Keratinocyte (primary cell): ENCODE measurements around the gene MAPKAPK5. TPM values are rescaled to one million over a fixed set of nuclear protein-coding genes. Genes with fewer than 3 reads are reported as not detected.

ENCODE experiments used
- DNase-seq: peaks from one replicate; pipeline ENCODE4 v3.0.0-alpha.2; 2011; ENCODE audit warnings: low read depth, missing footprints, low spot score
- FAIRE-seq: peaks from 2 replicates; lab custom pipeline; 2011; peaks lifted over from hg19 to GRCh38; lab: Jason Lieb, UNC
- H2AFZ ChIP-seq: 2 replicates; pipeline ENCODE4 v1.6.0; 2012; ENCODE audit warnings: low read length, control low read depth, inconsistent platforms; ENCODE audit not compliant: control insufficient read depth
- H3K27ac ChIP-seq: 2 replicates; pipeline ENCODE4 v1.5.1; 2011; ENCODE audit warnings: low read length; ENCODE audit not compliant: control insufficient read depth, insufficient read depth
- H3K27me3 ChIP-seq: 3 replicates; pipeline ENCODE4 v1.6.0; 2011; ENCODE audit warnings: low read length; ENCODE audit not compliant: control insufficient read depth, insufficient read depth; ENCODE audit errors: extremely low read depth
- H3K36me3 ChIP-seq, 2 experiments: 2 replicates in 1 of 2; 3 replicates in 1 of 2; pipeline ENCODE4 v1.5.1; 2011; ENCODE audit warnings: low read length in 2 of 2, mild to moderate bottlenecking in 1 of 2; ENCODE audit not compliant: control insufficient read depth in 2 of 2, insufficient read depth in 2 of 2; ENCODE audit errors: extremely low read depth in 1 of 2
- H3K4me1 ChIP-seq: 3 replicates; pipeline ENCODE4 v1.5.1; 2011; ENCODE audit warnings: low read length; ENCODE audit not compliant: control insufficient read depth, insufficient read depth; ENCODE audit errors: extremely low read depth
- H3K4me2 ChIP-seq: 3 replicates; pipeline ENCODE4 v1.6.0; 2011; ENCODE audit warnings: low read depth, low read length; ENCODE audit not compliant: control insufficient read depth, insufficient read depth; ENCODE audit errors: extremely low read depth
- H3K4me3 ChIP-seq, 3 experiments: fragments of 200-600 bp in 1 of 3; sonication (generic) in 1 of 3; 2 replicates in 2 of 3; 3 replicates in 1 of 3; pipeline ENCODE4 v1.5.1; 2011 to 2016; ENCODE audit warnings: low read length in 3 of 3, mild to moderate bottlenecking in 3 of 3, control low read depth in 2 of 3, inconsistent platforms in 1 of 3, low read depth in 1 of 3, mixed read lengths in 1 of 3, mixed run types in 1 of 3, moderate library complexity in 1 of 3; ENCODE audit not compliant: control insufficient read depth in 2 of 3, insufficient read depth in 2 of 3; ENCODE audit errors: extremely low read depth in 1 of 3
- H3K79me2 ChIP-seq: 2 replicates; pipeline ENCODE4 v1.6.0; 2012; ENCODE audit warnings: low read length; ENCODE audit not compliant: control insufficient read depth, insufficient read depth
- H3K9ac ChIP-seq: 3 replicates; pipeline ENCODE4 v1.6.0; 2011; ENCODE audit warnings: low read length; ENCODE audit not compliant: control insufficient read depth, insufficient read depth; ENCODE audit errors: extremely low read depth
- H3K9me1 ChIP-seq: 3 replicates; pipeline ENCODE4 v1.6.0; 2011; ENCODE audit warnings: low read length; ENCODE audit not compliant: control insufficient read depth, insufficient read depth; ENCODE audit errors: extremely low read depth
- H3K9me3 ChIP-seq: 2 replicates; pipeline ENCODE4 v1.5.1; 2012; ENCODE audit warnings: low read depth, low read length; ENCODE audit not compliant: control insufficient read depth
- H4K20me1 ChIP-seq: 3 replicates; pipeline ENCODE4 v1.6.0; 2011; ENCODE audit warnings: low read length; ENCODE audit not compliant: control insufficient read depth, insufficient read depth; ENCODE audit errors: extremely low read depth
- EZH2 ChIP-seq: IDR thresholded peaks from one replicate; pipeline ENCODE4 v1.6.1; 2012; ENCODE audit warnings: inconsistent platforms, mild to moderate bottlenecking, low read length, moderate library complexity
- dilution Hi-C: fragments of 300-500 bp; cut with MboI; formaldehyde crosslinking; loops from one replicate; pipeline ENCODE4 v1.7.0; 2020; ENCODE audit warnings: low sequenced_read_pairs; ENCODE audit not compliant: extremely low pct_ligation_motif_present
- polyA plus RNA-seq, 5 experiments: library from polyadenylated mRNA; depleted of rRNA in 3 of 5; stranded (reverse) in 3 of 5; stranded (forward) in 1 of 5; unstranded in 1 of 5; fragments of >200 nt; gene quantifications; 1 replicate in 1 of 5; 2 replicates in 3 of 5; 3 replicates in 1 of 5; pipeline versions ENCODE4 v1.2.1 to v1.2.3, GENCODE V29; 2011 to 2012; ENCODE audit warnings: missing spikeins in 2 of 5, low read depth in 1 of 5, low replicate concordance in 1 of 5
- TF ChIP-seq, protein P1 (sequence below), 3 experiments: IDR thresholded peaks in 1 of 3; conservative IDR thresholded peaks in 1 of 3; optimal IDR thresholded peaks in 1 of 3; 2 replicates in 2 of 3; 3 replicates in 1 of 3; pipeline versions ENCODE3 to v1.5.1; 2011; ENCODE audit warnings: low read length in 3 of 3, mild to moderate bottlenecking in 3 of 3, moderate library complexity in 2 of 3, control low read depth in 1 of 3, inconsistent platforms in 1 of 3; ENCODE audit not compliant: insufficient read depth in 2 of 3; ENCODE audit errors: extremely low read depth in 1 of 3

MAPKAPK5 gene
- polyA plus RNA-seq, 1 donor (not counting 4 experiments of a cell fraction or from before 2014, with no cell fraction given) = 39.1 TPM

DNA sequence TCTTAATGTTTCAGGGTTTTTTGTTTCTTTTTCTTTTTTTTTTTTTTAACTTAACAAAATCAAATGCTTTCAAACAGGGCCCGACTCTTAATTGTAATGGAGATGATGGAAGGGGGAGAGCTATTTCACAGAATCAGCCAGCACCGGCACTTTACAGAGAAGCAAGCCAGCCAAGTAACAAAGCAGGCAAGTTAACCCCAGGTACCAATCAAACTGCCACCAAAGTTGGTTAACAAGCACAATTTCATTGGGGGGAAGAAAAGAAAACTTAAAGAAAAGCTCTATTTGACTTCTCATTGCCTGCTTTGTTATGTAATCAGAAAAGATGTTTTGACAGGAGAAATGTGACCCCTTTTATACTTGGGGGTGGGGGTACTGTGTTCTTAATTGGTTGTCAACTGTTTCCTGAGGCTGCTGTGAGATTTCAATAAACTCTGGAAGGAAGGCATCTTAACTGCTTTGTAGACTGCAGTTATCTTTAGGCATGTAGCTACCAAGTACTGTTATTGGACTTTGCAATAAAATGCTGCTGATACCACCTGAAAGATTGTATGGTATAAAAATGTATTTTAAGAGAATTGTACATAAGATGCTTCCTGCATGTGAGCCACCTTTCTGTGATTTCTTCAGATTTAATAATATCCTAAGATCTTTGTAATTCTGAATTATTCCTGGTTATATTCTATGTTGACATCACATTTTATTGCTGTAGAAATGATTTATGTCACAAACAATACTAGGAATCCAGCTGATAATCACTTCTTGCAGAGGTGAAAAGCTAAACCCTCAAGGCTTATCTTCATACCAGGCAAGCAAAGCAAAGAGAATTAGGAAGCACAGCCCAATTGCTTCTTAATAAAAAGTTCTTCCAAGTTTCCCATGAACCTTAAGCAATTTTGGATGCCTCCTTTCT lies 26.9 kb downstream of the MAPKAPK5 start:
- Histone ChIP-seq H3K27ac (no peak overlapping the region), H3K79me2 (peaks cover 10% of the 10 kb centered on the region), H3K4me1 (no peaks in the 10 kb centered on the region), H3K4me2 (no peak overlapping the region), H3K4me3 (no peak overlapping the region), H3K27me3 (no peaks in the 10 kb centered on the region), H3K9me3 (no peaks in the 10 kb centered on the region), H2AFZ (no peak overlapping the region), H4K20me1 (peaks cover 2% of the 10 kb centered on the region), H3K36me3 (peaks cover 30 to 31% of the 10 kb centered on the region in 2 experiments), H3K9ac (no peak overlapping the region), H3K9me1 (peaks cover 2% of the 10 kb centered on the region)
- no peak for TF ChIP-seq EZH2
- TF ChIP-seq, protein P1, sequence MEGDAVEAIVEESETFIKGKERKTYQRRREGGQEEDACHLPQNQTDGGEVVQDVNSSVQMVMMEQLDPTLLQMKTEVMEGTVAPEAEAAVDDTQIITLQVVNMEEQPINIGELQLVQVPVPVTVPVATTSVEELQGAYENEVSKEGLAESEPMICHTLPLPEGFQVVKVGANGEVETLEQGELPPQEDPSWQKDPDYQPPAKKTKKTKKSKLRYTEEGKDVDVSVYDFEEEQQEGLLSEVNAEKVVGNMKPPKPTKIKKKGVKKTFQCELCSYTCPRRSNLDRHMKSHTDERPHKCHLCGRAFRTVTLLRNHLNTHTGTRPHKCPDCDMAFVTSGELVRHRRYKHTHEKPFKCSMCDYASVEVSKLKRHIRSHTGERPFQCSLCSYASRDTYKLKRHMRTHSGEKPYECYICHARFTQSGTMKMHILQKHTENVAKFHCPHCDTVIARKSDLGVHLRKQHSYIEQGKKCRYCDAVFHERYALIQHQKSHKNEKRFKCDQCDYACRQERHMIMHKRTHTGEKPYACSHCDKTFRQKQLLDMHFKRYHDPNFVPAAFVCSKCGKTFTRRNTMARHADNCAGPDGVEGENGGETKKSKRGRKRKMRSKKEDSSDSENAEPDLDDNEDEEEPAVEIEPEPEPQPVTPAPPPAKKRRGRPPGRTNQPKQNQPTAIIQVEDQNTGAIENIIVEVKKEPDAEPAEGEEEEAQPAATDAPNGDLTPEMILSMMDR (optimal IDR thresholded peaks at IDR 0.05 in 1 of 3, IDR thresholded peaks at IDR 0.05 in 1 of 3, conservative IDR thresholded peaks at IDR 0.05 in 1 of 3; ENCODE audit: extremely low read depth in 1 of 3, insufficient read depth in 2 of 3, low read length in 3 of 3) = no peak
- no peak for DNase-seq
- dilution Hi-C loops = no loop called here
- no peak for FAIRE-seq

DNA sequence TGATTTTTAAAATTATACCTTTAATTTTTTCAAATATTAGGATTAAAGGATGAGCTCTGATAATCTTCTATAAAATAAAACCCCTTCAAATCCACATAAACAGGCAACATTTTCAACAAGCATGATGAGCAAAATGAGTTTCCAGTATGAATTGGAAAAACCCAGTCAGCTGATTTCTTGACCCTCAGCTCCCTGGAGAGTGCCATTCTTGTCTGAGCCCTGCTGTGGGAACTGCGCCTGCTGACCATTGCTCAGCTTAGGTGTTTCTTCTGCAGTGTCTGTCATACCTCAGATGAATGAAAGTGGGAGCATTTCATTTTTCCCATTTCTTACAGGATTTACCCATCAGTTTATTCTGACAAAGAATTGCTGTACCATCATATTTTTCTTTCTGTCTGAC lies 27.6 kb downstream of the MAPKAPK5 start:
- Histone ChIP-seq H3K9me3 (no peaks in the 10 kb centered on the region), H3K4me2 (no peak overlapping the region), H3K36me3 (peaks cover 30 to 31% of the 10 kb centered on the region in 2 experiments), H3K9ac (no peak overlapping the region), H2AFZ (no peak overlapping the region), H3K4me3 (no peak overlapping the region), H3K27ac (no peak overlapping the region), H3K9me1 (peaks cover 2% of the 10 kb centered on the region), H3K79me2 (peaks cover 6% of the 10 kb centered on the region), H3K4me1 (no peaks in the 10 kb centered on the region), H4K20me1 (peaks cover 2% of the 10 kb centered on the region), H3K27me3 (no peaks in the 10 kb centered on the region)
- no peak for DNase-seq
- dilution Hi-C loops = no loop called here
- TF ChIP-seq EZH2 = no peak
- TF ChIP-seq, protein P1 (optimal IDR thresholded peaks at IDR 0.05 in 1 of 3, IDR thresholded peaks at IDR 0.05 in 1 of 3, conservative IDR thresholded peaks at IDR 0.05 in 1 of 3; ENCODE audit: extremely low read depth in 1 of 3, insufficient read depth in 2 of 3, low read length in 3 of 3) = no peak
- FAIRE-seq = no peak
